GM12891 (cell line): ENCODE data around the gene COTL1.

Experiments
- DNase-seq: peaks from one replicate; pipeline ENCODE4 v3.0.0; 2011; ENCODE audit warnings: low spot score; ENCODE audit not compliant: insufficient read length
- FAIRE-seq: peaks from 2 replicates; lab custom pipeline; 2011; peaks lifted over from hg19 to GRCh38; lab: Jason Lieb, UNC
- PAX5 ChIP-seq: IDR thresholded peaks from 2 replicates; pipeline ENCODE4 v1.6.1; 2011; ENCODE audit warnings: low read length, moderate library complexity, mild to moderate bottlenecking; ENCODE audit not compliant: insufficient read depth, severe bottlenecking
- POLR2A ChIP-seq: IDR thresholded peaks from 2 replicates; pipeline ENCODE4 v1.6.1; 2011; ENCODE audit warnings: low read depth, low read length, control low read depth
- POLR2AphosphoS5 ChIP-seq: IDR thresholded peaks from 2 replicates; pipeline ENCODE4 v1.6.1; 2011; ENCODE audit warnings: low read depth, low read length, control low read depth
- POU2F2 ChIP-seq: IDR thresholded peaks from 2 replicates; pipeline ENCODE4 v1.6.1; 2011; ENCODE audit warnings: low read depth, mild to moderate bottlenecking, control low read depth, low read length, moderate library complexity
- SPI1 ChIP-seq: IDR thresholded peaks from 2 replicates; pipeline ENCODE4 v1.6.1; 2011; ENCODE audit warnings: low read depth, low read length, control low read depth
- TAF1 ChIP-seq: IDR thresholded peaks from 2 replicates; pipeline ENCODE4 v1.6.1; 2011; ENCODE audit warnings: low read depth, low read length, control low read depth

Gene COTL1

GRCh38 chr16:84575914-84576313 is 42.0 kb downstream of the COTL1 start:
- TF ChIP-seq PAX5 (no peak), SPI1 (no peak), TAF1 (no peak), POLR2A (no peak), POU2F2 (no peak), POLR2AphosphoS5 (no peak)
- DNase-seq (no peak), FAIRE-seq (no peak)

- DNase-seq (no peak), FAIRE-seq (no peak)
- no peak for TF ChIP-seq SPI1
- TF ChIP-seq TAF1, result no peak
- TF ChIP-seq PAX5, result no peak
- TF ChIP-seq POU2F2, result no peak
- no peak for TF ChIP-seq POLR2A
- no peak for TF ChIP-seq POLR2AphosphoS5
Measured at GRCh38 chr16:84574191-84574590, 43.7 kb downstream of the COTL1 start.

DNA sequence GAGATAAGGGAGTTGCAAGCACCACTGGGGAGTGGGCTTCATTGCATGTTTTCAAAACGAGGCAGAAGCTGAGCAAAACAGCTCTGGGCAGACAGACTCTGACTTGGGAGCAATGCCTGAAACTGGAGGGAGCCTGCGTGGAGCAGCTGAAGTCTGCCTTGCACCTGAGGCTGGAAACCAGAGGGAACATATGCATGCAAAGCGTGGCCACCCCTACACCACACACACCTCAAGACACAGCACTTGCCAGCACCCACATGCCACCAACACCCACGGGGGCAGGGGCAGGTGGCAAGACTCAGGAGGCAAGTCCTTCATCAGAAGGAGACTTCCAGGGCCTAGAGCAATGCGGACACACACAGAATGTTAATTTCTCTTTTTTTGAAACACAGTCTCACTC is 45.8 kb downstream of the COTL1 start:
- FAIRE-seq, result no peak
- TF ChIP-seq TAF1, result no peak
- no peak for TF ChIP-seq POLR2AphosphoS5
- TF ChIP-seq PAX5, result no peak
- TF ChIP-seq POLR2A, result no peak
- no peak for TF ChIP-seq POU2F2
- TF ChIP-seq SPI1, result no peak
- no peak for DNase-seq

DNA sequence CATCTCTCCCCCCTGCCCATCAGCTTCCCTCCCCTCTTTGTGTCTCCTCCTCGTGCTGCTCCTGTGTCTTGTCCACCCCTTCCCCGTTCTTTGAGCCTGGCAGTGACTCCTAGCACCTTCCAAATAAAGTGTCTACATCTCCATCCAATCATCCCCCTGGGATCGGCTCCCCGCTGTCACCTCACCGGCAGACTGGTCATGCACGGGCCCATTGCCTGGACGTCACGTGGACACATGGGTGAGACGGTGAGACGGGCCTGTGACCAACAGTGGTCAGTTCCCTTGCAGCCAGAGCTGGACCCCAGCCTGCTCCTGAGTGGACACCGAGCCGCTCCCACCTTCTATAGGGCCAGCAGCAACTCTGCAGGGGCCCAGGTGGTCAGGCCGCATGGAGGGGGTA is 46.4 kb downstream of the COTL1 start:
- no peak for FAIRE-seq
- no peak for DNase-seq
- TF ChIP-seq POLR2A, result no peak
- no peak for TF ChIP-seq SPI1
- TF ChIP-seq POU2F2, result no peak
- no peak for TF ChIP-seq PAX5
- no peak for TF ChIP-seq POLR2AphosphoS5
- TF ChIP-seq TAF1, result no peak

- FAIRE-seq, result no peak
- DNase-seq, result no peak
- TF ChIP-seq TAF1, result no peak
- TF ChIP-seq POLR2A, result no peak
- TF ChIP-seq PAX5, result no peak
- TF ChIP-seq SPI1, result no peak
- TF ChIP-seq POU2F2, result no peak
- TF ChIP-seq POLR2AphosphoS5, result no peak
Measured at GRCh38 chr16:84570739-84571403, 47.0 kb downstream of the COTL1 start.

- no peak for TF ChIP-seq TAF1
- TF ChIP-seq PAX5, result no peak
- TF ChIP-seq SPI1, result no peak
- no peak for TF ChIP-seq POLR2A
- TF ChIP-seq POLR2AphosphoS5, result no peak
- no peak for TF ChIP-seq POU2F2
- DNase-seq (no peak), FAIRE-seq (no peak)
Measured at GRCh38 chr16:84569382-84569987, 48.4 kb downstream of the COTL1 start.

DNA sequence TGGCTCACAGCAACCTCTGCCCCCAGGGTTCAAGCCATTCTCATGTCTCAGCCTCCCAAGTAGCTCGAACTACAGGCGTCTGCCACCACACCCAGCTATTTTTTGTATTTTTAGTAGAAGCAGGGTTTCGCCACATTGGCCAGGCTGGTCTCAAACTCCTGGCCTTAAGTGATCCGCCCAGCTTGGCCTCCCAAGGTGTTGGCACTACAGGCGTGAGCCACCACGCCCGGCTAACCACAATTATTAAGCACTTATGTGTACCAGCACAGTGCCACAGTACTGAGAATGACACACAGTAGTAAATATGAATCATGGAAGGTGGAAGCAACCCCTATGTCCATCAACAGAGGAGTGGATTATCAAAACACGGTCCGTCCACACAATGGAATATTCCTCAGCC is 49.8 kb downstream of the COTL1 start:
- FAIRE-seq (no peak), DNase-seq (no peak)
- TF ChIP-seq POU2F2 (no peak), TAF1 (no peak), PAX5 (no peak), POLR2AphosphoS5 (no peak), SPI1 (no peak), POLR2A (no peak)

DNA sequence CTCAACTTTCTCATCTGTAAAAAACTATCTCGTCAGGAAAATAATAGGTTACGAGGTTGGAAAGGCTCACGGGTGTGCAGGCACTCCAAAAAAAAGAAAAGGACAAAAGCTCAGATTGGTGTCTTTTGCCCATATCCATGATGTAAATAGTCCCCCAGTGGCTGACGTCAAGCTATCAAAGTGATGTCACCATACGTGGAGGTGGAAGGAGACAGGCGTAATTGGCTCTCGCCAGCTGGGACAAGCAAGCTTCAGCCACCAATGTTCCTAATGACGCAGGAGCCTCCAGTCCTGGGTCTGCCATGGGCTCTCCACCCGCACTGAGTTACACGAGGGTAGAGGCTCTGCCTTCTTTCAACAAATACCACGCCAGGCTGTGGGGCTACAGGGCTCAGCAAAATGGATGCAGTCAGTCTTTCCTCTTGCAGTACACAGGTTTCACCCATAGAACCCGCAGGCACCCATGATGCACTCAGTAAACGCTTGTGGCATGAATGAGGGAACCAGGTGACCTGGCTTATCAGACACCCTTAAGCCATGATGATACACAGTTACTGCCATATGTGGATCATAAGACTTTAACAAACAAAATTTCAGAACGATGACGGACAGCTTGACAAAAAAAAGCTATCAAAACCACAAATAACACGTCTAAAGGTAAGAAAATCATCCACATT is 50.5 kb downstream of the COTL1 start:
- FAIRE-seq (no peak), DNase-seq (no peak)
- no peak for TF ChIP-seq POLR2AphosphoS5
- no peak for TF ChIP-seq SPI1
- no peak for TF ChIP-seq TAF1
- no peak for TF ChIP-seq POLR2A
- no peak for TF ChIP-seq POU2F2
- TF ChIP-seq PAX5, result no peak

- DNase-seq, result no peak
- no peak for FAIRE-seq
- TF ChIP-seq POU2F2 (no peak), POLR2A (no peak), PAX5 (no peak), SPI1 (no peak), POLR2AphosphoS5 (no peak), TAF1 (no peak)
Measured at GRCh38 chr16:84566545-84567257, 51.2 kb downstream of the COTL1 start.
